Right lobe of liver (tissue), 4 donors: ENCODE results near the gene OR1N2.

ENCODE experiments used
- POLR2A ChIP-seq: fragments of 450-650 bp; IDR thresholded peaks from one replicate; pipeline ENCODE4 v1.6.1; 2017; ENCODE audit warnings: antibody characterized with exemption, mild to moderate bottlenecking
- TF ChIP-seq, protein P1 (sequence below), 4 donors: fragments of 200-600 bp in 3 of 4; fragments of 450-650 bp in 1 of 4; IDR thresholded peaks; one replicate each; pipeline versions ENCODE4 v1.5.1 to v1.8.0; 2016 to 2022; ENCODE audit warnings: antibody characterized with exemption in 4 of 4, mild to moderate bottlenecking in 2 of 4
- donor health status: DM: no; HTN: no; CAD: no.
- donor health status: DM: no; HTN: no; CAD: no.
- donor health status: DM: no; HTN: yes; CAD: no.

DNA sequence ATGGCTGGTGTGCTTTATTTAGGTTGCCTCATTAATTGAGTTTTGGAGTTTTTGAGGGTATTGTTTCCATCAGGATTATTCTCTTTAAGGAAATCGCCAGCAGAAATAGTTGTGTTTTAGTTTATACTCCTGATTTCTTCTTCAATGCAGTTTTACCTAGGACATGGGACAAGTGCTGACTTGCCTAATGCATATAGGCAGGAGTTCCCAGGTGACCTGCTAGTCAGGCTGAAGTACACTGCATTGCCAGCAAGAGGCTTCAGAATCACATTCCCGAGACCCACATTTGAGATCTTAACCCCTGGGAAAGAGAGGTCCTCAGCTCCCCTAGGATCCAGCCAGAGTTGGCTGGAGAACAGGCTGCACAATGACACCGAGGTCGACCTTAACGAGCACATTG lies 1.5 kb upstream of the OR1N2 start:
- TF ChIP-seq, protein P1, sequence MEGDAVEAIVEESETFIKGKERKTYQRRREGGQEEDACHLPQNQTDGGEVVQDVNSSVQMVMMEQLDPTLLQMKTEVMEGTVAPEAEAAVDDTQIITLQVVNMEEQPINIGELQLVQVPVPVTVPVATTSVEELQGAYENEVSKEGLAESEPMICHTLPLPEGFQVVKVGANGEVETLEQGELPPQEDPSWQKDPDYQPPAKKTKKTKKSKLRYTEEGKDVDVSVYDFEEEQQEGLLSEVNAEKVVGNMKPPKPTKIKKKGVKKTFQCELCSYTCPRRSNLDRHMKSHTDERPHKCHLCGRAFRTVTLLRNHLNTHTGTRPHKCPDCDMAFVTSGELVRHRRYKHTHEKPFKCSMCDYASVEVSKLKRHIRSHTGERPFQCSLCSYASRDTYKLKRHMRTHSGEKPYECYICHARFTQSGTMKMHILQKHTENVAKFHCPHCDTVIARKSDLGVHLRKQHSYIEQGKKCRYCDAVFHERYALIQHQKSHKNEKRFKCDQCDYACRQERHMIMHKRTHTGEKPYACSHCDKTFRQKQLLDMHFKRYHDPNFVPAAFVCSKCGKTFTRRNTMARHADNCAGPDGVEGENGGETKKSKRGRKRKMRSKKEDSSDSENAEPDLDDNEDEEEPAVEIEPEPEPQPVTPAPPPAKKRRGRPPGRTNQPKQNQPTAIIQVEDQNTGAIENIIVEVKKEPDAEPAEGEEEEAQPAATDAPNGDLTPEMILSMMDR (IDR thresholded peaks at IDR 0.05) = no peak
- no peak for TF ChIP-seq POLR2A
